ENCODE measurements around the gene DSCAM.
"Not testable (repeated sequence)": the region's sequence is repeated elsewhere in the genome, so short reads cannot be mapped to it uniquely, and the experiment has no call there.

Gene DSCAM

DNA sequence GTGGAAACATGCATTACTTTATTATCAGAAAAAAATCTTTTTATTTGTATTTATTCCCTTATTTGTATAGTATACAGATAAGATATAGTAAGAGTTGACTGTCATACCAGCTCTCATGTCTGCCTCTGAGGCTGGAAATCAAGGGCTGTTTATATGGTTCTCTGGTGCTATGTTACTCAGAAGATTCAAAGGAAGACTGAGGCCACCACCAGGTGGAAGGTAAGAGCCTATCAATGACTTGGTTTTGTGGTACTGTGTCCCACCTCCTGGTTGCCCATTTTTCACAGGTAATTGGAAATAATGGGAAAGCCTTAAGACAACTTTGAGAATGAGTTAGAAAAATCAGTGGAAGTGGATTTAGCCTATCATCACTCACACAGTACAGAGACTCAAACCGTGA lies 342.1 kb downstream of the DSCAM start:
- intact Hi-C loops (cut with DNase I) = no loop called here
- DNase-seq = no peak

DNA sequence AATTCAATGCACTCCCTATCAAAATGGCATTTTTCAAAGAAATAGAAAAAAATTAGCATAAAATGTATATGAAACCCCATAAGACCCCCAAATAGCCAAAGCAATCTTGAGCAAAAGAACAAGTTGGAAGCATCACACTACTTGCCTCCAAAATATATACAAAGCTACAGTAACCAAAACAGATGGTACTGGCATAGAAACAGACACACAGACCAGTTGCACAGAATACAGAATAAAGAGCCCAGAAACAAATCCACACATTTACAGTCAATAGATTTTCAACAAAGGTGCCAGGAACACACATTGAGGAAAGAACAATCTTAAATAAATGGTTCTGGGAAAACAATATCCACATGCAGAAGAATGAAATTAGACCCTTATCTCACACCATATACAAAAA lies 350.8 kb downstream of the DSCAM start:
- intact Hi-C loops (cut with DNase I) = no loop called here
- DNase-seq = no peak

DNA sequence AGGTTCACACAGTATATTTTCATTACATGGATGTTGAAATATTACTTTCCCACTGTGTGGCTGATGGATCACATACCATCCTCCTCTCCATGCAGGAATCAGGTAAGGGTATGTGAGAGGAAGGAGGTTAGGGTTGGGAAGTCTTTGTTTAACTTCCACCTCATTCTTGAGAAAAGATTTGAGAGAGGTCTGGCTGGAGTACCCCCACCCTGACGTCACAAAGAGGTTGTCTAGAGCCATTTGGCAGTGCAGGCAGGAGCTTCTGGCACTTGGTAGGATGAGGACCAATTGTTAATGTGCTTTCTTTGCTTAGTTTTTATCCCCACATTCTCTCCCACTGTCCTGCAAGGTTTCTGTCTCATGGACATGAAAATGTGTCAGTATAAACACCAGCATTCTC lies 356.6 kb downstream of the DSCAM start:
- intact Hi-C loops (cut with DNase I) = no loop called here
- no peak for DNase-seq

DNA sequence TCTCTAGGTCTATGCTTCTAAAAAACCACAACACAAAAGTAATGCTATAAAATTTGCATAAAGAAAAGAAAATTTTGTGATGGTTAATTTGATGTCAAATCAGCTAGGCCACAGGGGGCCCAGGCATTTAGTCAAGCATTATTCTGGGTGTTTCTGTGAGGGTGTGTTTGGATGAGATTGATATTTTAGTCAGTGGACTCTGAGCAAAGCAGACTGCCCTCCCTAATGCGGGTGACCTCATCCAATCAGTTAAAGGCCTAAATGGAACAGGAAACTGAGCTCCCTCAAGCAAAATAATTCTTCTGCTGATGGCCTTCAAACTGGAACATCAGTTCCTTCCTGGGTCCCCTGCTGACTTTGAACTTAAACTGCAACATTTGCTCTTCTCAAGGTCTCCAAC lies 358.0 kb downstream of the DSCAM start:
- intact Hi-C loops (cut with DNase I) = no loop called here
- DNase-seq = no peak

DNA sequence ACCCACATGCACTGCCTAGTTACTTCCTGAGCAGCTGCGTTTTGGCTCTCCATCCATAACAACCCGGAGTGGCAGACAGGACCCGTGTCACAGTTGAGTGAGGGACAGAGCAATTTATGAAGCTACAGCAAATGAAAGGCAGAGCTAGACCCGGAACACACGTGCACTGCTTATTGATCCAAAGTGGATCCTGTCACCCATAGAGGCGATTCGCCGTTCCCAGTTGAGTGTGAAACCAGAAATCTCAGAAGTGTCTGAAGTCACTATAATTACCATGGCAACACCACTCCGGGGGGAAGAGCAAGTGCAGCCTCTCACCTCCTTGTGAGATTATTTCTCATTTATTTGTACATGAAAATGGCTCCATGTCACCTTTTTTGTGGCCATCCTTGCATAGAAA lies 365.2 kb downstream of the DSCAM start:
- DNase-seq = no peak
- intact Hi-C loops (cut with DNase I) = no loop called here

DNA sequence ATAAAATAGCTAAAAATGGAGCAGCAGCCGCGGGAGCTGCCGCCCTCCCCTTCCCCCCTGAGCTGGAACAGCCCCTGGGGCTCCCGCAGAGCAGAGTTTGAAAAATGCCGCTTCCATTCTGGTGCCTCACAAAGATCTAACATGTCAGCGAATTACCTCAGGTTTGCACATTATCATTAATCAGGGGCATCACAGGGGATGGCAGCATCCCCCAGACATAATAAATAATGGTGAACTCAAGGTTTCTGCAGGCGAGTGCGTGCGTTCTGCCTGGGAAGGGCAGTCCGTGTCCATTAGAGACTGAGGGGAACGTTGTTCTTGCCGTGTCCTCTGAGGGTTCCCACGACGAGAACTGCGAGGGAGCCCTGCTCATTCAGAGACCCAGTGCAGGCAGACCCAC lies 372.4 kb downstream of the DSCAM start:
- intact Hi-C loops (cut with DNase I) = no loop called here
- no peak for DNase-seq

DNA sequence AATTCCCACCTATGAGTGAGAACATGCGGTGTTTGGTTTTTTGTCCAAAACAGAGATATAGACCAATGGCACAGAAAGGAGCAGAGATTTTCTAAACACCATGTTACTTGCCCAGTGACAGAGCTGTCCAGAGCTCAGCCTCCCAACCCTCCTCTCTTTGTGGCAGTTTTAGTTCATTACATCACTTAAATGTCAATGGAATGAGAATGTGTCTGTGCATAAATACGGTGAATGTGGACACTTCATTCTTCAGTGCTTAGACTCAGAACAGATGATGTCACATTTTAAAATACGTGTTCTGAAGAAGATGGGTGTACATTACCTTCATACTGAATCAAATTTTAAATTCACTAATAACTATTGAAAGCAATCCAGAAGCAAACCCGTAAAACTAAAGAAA lies 374.9 kb downstream of the DSCAM start:
- DNase-seq = no peak
- intact Hi-C loops (cut with DNase I) = no loop called here

DNA sequence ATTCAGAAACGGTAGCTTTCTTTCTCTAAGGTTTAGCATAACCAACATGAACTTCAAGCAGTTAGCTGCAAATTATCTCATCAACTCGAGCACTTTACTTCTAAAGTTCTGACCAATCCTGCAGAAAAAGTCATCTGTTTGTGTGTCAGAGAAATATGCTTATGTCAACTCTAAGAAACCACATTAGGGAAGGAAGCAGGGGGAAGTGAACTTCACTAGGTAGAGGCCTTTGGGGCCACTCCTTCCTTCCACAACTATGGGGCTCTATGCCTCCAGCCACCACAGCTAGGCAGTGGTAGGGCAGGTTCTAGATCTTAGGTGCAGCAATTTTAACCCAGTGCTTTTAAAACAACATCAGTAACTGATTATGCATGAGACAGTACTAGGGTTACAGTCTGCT lies 375.9 kb downstream of the DSCAM start:
- intact Hi-C loops (cut with DNase I) = no loop called here
- DNase-seq = no peak

DNA sequence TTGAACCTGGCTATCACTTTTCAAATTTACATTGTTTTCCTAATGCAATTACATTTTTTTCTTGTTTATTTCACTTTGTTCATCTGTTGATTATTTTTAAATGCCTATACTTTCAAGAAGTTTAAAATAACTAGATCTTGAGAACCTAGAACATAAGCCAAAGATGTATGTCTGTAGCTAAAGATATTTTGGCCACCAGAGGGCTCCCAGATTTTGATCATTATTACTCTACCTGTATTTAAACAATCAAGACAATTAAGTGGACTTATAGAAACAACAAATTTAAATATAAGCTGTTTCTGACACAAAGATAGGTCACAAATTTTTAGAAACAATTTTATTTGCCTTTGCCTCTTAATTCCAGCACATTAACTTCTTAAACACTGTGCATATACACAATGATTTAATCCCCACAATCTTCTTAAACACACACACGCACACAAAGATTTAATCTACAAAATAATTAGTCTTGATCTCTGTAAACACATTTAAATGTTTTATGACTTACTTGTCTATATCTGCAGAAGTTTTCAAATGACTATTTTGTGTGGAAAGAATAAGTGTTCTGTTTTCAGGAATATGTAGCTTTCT lies 380.0 kb downstream of the DSCAM start:
- DNase-seq = no peak
- intact Hi-C loops (cut with DNase I) = loop anchor here (1.0 to 10.0 kb wide), 2 partner anchors 378 to 602 kb away; partner anchors contain the start of gene DSCAM

DNA sequence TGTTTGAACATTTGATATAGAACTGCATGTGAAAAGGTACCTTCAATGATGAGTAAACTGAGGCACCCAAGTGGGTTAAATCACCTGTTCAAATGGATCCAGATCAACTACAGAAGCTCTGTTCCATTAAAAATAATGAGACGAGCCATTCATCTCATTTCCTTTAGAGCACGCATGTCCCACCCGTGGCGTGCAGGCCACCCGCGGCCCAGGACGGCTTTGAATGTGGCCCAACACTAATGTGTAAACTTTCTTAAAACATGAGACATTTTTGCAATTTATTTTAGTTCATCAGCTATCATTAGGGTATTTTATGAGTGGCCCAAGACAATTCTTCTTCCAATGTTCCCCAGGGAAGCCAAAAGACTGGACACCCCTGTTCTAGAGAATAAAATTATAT lies 381.6 kb downstream of the DSCAM start:
- intact Hi-C loops (cut with DNase I) = loop anchor here (10.0 kb wide), 1 partner anchor 379 kb away; the partner anchor contains the start of gene DSCAM
- DNase-seq = no peak

DNA sequence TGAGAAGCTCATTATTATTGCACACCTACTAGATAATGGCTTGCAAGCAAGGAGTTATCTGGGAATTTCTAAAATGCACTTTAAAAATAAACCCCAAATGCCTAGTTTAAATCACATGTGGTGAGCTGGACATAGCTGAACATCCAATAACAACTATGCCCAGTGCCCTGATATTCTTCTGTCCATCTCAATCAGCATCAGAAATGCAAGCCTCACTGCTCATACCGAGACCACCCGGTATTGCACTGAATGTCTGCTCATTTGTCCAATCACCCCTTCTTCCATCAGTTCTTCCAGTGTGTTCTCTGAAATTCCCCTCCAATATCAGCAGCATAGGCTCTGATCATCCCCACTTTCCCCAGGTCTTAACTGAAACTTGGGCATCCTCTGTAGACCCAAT lies 383.8 kb downstream of the DSCAM start:
- no peak for DNase-seq
- intact Hi-C loops (cut with DNase I) = loop anchor here (10.0 kb wide), 1 partner anchor 382 kb away; the partner anchor contains the start of gene DSCAM

DNA sequence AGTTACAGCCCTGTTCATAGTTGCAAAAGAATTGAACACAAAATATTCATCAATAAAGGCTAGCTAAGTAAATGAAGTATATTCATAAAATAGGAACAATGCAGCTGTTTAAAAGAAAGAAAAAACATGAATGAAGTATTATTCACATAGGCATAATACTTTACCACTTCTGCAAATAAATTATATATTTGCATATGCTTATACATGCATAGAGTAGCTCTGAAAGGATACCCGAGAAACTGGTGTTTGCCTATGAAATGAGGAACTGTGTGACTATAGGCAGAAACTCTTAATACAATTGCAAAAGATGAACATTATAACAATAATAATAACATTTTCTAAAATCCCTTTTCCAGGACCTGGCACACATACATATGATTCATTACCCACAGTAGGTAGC lies 385.9 kb downstream of the DSCAM start:
- intact Hi-C loops (cut with DNase I) = loop anchor here (10.0 kb wide), 1 partner anchor 384 kb away; the partner anchor contains the start of gene DSCAM
- DNase-seq = no peak

DNA sequence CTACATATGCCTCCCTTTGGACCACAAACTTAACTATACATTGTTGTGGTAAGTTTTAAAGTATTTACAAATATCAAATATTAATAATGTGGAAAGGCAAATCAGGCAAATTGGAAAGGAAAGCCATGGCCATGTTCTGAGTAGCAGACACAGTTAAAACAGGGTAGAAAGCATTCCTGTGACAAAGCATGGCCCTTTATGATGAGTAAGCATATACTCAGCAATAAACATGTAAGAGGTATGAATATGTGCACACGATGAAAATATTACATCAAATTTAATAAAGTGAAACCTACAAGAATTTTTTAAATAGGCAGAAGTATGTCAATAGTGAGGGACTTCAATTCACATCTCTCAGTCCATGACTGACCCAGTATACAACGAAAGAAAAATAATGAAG lies 389.2 kb downstream of the DSCAM start:
- DNase-seq = no peak
- intact Hi-C loops (cut with DNase I) = no loop called here

DNA sequence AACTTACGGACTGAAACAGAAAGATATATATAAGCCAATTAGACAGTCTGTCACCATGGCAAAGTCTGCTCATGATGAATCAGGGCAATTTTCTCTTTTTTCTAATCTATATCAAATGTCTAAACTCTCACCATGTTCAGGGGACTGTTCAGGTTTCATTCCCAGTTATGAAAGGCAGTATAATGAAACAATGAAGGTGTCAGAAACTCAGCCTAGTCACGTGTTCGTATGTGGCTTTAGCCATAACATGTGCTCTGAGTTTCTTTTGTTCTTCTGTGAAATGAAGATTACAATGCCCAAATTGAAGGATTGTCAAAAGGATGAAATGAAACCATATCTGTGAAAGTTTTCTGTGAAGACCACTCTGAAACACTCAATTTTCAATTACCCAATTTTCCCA lies 392.9 kb downstream of the DSCAM start:
- intact Hi-C loops (cut with DNase I) = no loop called here
- DNase-seq = no peak

DNA sequence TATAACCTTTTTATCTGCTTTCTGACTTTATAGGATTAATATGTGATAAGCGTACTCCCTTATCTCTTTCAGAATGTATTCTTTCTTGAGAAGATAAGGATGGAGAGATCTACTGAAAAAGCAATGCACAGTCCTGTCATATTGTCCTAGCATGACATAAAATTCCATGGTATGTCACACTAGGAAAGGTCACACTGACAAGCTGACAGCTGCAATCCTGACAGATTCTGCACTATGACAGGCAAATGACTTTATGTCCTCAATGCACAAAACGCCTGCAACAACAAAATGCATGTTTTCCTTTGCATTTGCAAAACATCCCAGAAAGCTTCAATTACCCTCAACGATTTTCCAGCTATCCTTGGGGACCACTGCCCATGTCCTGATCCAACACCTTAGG lies 393.8 kb downstream of the DSCAM start:
- DNase-seq = no peak
- intact Hi-C loops (cut with DNase I) = no loop called here

DNA sequence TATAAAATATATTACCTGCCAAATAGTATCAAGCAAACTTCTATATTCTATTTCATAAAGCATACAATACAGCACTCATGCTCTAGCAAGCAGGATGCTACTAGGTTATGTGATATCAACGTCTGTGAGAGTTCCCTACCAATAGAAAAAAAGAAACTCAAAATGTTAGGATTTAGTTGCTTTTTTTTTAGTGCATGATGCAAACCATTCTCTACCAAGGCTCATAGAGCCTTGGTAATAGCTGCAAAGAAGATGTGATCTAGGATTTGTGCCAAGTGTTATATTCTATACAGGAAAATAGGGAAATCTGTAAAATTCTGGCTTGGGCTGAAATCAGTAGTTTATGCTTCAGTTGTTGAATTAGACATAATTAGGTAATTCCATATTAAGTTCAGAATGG lies 394.4 kb downstream of the DSCAM start:
- no peak for DNase-seq
- intact Hi-C loops (cut with DNase I) = no loop called here

DNA sequence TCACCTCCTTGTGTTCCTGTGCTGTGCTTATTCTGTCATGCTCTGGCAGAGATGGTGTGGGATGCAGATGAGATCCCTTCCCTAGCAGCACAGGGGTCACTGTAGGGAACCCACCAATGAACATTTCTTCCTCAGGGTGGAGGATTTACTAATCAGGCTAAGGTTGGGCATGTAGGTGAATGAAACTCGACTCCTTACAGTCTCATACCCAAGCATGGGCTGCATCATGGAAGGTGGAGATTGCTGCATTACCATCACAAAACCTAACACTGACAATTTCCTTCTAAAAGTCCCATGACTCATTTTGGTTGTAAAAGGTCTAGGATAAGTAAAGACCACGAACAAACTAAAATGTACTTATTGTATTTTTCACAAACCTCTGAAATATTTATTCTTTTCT lies 399.9 kb downstream of the DSCAM start:
- DNase-seq = no peak
- intact Hi-C loops (cut with DNase I) = no loop called here

DNA sequence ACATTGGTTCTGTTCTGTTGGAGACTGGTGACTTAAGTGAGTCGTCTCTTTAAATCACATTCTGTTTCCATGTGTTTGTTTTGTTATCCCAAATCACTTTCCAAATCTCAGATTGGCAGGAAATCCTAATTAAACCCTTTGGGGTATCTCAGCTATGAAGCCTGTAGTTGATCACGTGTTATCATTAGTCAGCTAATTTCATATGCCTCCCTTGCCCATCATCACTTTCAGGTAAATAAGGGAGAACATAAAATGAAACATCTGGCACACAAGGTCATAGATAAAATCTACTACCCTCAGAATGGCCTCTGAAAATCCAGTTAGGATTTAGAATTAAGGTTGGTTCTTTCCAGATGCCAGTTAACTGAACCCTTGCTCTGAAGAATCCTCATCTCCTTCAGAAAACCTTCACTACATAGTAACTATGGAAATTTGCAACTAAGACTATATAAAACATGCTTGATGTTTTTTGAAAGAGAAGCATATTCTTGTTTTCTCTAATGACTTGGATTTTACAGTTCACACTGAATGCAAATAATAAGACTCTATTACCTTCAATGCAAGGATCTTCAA lies 401.5 kb downstream of the DSCAM start:
- DNase-seq = no peak
- intact Hi-C loops (cut with DNase I) = no loop called here

DNA sequence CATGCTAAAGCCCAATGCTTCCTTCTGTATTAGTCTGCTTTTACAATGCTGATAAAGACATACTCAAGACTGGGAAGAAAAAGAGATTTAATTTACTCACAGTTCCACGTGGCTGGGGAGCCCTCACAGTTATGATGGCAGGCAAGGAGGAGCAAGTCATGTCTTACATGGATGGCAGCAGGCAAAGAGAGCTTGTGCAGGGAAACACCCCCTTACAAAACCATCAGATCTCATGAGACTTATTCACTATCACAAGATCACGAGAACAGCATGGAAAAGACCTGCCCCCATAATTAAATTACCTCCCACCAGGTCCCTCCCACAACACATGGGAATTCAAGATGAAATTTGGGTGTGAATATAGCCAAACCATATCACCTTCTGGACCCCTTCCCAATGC lies 407.4 kb downstream of the DSCAM start:
- intact Hi-C loops (cut with DNase I) = not testable (repeated sequence)

DNA sequence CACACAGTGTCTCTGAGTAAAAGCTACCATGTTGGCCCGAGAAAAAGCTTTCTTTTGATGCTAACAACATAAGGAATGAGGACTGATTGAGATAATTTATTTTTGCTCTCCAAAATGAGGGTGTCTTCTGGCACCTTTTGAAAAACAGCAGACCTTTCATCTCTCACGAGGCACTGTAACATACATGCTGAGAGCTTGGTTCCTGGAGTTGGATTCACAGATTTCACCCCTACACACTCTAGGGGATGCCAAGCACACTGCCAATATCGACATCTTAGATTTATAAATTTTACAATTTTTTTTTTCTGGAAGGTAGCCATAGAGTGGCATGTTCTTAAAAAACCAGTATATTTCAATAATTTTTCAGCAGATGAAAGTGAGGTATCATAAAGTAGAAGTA lies 408.3 kb downstream of the DSCAM start:
- intact Hi-C loops (cut with DNase I) = no loop called here
- no peak for DNase-seq

More for the DNA sequence above, 407.4 kb downstream of the DSCAM start:
- DNase-seq = not testable (repeated sequence)

DNA sequence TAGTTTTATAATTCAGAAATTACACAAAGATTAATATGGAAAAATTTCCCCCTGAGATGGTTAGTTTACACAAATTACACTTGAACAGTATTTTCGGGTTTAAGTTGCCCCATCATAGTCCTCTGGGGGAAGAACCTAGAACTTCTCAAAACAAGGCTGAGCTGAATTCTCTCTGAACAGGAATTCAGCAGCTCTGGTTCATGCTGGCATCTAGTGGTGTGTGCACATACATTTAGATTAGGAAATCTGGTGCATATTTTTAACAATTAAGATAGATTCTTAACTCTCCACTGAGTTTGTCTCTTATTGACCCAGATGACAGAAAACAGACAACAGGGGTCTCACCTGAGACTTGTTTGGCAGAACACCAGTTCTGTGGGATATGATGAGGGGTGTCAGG lies 410.7 kb downstream of the DSCAM start:
- DNase-seq = no peak
- intact Hi-C loops (cut with DNase I) = no loop called here

DNA sequence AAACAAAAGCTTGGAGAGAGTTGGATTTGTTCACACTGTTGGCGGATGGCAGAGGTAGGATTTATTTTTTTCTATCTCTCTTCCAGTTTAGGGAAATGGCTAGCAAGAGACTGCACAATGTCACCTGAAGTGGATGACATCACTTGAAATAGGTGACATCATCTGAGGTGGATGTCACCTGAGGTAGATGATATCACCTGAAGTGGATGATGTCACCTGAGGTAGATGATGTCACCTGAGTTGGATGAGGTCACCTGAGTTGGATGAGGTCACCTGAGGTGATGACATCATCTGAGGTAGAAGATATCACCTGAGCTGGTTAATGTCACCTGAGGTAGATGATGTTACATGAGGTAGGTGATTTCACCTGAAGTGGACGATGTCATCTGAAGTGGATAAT lies 413.4 kb downstream of the DSCAM start:
- DNase-seq = no peak
- intact Hi-C loops (cut with DNase I) = no loop called here

DNA sequence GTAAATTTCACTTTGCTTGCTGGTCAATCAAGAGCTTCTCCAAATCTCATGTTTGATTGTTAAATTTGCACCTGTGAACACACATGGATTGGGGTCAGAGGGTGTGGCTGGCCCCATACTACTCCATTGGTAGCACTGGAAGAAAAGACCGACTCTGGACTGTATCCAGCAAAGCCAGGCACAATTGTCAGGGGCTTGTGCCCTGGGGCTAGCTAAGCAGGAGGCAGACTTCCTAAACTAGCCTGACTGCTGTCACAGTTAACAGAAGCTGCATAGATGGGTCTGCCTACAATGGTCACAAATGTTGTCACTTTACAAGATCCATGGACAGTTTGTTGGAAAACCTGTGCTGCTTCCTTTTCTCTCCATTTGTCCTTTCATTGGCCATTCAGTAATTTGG lies 421.0 kb downstream of the DSCAM start:
- intact Hi-C loops (cut with DNase I) = no loop called here
- DNase-seq = no peak
